Peyer's patch (tissue), 4 donors: Measurements from ENCODE around the gene MAP2K5. TPM values are rescaled to one million over a fixed set of nuclear protein-coding genes. Genes with fewer than 3 reads are reported as not detected.
A peak's percentile ranks its signal among the peaks of the same experiment; 100 is the strongest.

Source experiments
- DNase-seq, 3 donors: peaks; one replicate each; pipeline ENCODE4 v3.0.0-alpha.2; 2017 to 2019
- H3K27ac ChIP-seq, 4 donors: fragments of 200-600 bp; sonication (generic); one replicate each; pipeline ENCODE4 v1.5.1; 2016 to 2019
- H3K27me3 ChIP-seq, 2 donors: fragments of 200-600 bp; sonication (generic); one replicate each; pipeline ENCODE4 v1.5.1; 2019
- H3K36me3 ChIP-seq, 3 donors: fragments of 200-600 bp; sonication (generic); one replicate each; pipeline ENCODE4 v1.5.1; 2016 to 2019
- H3K4me1 ChIP-seq, 4 donors: fragments of 200-600 bp; sonication (generic); one replicate each; pipeline ENCODE4 v1.5.1; 2016 to 2019
- H3K4me3 ChIP-seq, 4 donors: fragments of 200-600 bp; sonication (generic); 1 replicate in 3 of 4; 2 replicates in 1 of 4; pipeline ENCODE4 v1.5.1; 2016 to 2019; ENCODE audit warnings: mild to moderate bottlenecking in 1 of 4
- H3K9me3 ChIP-seq, 4 donors: fragments of 200-600 bp; sonication (generic); one replicate each; pipeline ENCODE4 v1.5.1; 2016 to 2019; ENCODE audit warnings: mild to moderate bottlenecking in 1 of 4
- POLR2A ChIP-seq, 2 donors: fragments of 450-650 bp; IDR thresholded peaks; one replicate each; pipeline ENCODE4 v1.5.1; 2017; ENCODE audit warnings: antibody characterized with exemption in 2 of 2, mild to moderate bottlenecking in 2 of 2, moderate library complexity in 2 of 2
- total RNA-seq, 4 donors: library from RNA; depleted of rRNA; stranded (reverse); fragments of >200 nt; gene quantifications; one replicate each; pipeline ENCODE4 v1.1.0, GENCODE V29; 2016
- TF ChIP-seq, protein P1 (sequence below), 6 experiments: fragments of 450-650 bp in 4 of 6; fragments of 200-600 bp in 2 of 6; sonication (generic) in 1 of 6; IDR thresholded peaks; one replicate each; pipeline ENCODE4 v1.5.1; 2017 to 2019; ENCODE audit warnings: antibody characterized with exemption in 6 of 6, mild to moderate bottlenecking in 3 of 6, moderate library complexity in 1 of 6

The MAP2K5 gene
- total RNA-seq, 4 donors from 2014 or later = 14.0 to 50.3 (median 21.2) TPM

DNA sequence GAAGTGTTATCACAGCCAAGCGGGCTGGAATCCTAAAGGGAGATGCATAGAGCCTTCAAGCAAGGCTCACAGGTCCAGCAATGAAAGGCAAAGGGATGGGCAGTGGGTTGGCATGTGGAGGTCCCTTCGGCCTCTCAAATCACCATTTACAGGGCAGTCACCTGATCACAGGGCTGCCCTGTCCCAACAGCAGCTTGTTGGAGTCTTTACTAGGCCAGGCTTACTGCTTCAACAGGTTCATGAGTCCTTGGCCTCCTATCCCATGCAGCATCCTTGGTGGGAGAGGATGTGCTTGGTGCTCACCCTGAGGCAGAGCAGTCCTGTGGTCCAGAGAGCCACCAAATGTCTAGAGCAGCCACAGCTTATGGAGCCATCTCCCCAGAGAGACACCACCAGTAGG is 258.6 kb downstream of the MAP2K5 start:
- H3K4me1 ChIP-seq = no peaks in the 10 kb centered on the region
- H3K36me3 ChIP-seq = no peaks in the 10 kb centered on the region
- TF ChIP-seq POLR2A (IDR thresholded peaks at IDR 0.05) = no peak
- TF ChIP-seq, protein P1, sequence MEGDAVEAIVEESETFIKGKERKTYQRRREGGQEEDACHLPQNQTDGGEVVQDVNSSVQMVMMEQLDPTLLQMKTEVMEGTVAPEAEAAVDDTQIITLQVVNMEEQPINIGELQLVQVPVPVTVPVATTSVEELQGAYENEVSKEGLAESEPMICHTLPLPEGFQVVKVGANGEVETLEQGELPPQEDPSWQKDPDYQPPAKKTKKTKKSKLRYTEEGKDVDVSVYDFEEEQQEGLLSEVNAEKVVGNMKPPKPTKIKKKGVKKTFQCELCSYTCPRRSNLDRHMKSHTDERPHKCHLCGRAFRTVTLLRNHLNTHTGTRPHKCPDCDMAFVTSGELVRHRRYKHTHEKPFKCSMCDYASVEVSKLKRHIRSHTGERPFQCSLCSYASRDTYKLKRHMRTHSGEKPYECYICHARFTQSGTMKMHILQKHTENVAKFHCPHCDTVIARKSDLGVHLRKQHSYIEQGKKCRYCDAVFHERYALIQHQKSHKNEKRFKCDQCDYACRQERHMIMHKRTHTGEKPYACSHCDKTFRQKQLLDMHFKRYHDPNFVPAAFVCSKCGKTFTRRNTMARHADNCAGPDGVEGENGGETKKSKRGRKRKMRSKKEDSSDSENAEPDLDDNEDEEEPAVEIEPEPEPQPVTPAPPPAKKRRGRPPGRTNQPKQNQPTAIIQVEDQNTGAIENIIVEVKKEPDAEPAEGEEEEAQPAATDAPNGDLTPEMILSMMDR (IDR thresholded peaks at IDR 0.05) = no peak
- H3K4me3 ChIP-seq = no peak overlapping the region
- no peak overlapping the region for H3K27ac ChIP-seq
- H3K9me3 ChIP-seq = no peaks in the 10 kb centered on the region
- DNase-seq = no peak
- no peaks in the 10 kb centered on the region for H3K27me3 ChIP-seq

DNA sequence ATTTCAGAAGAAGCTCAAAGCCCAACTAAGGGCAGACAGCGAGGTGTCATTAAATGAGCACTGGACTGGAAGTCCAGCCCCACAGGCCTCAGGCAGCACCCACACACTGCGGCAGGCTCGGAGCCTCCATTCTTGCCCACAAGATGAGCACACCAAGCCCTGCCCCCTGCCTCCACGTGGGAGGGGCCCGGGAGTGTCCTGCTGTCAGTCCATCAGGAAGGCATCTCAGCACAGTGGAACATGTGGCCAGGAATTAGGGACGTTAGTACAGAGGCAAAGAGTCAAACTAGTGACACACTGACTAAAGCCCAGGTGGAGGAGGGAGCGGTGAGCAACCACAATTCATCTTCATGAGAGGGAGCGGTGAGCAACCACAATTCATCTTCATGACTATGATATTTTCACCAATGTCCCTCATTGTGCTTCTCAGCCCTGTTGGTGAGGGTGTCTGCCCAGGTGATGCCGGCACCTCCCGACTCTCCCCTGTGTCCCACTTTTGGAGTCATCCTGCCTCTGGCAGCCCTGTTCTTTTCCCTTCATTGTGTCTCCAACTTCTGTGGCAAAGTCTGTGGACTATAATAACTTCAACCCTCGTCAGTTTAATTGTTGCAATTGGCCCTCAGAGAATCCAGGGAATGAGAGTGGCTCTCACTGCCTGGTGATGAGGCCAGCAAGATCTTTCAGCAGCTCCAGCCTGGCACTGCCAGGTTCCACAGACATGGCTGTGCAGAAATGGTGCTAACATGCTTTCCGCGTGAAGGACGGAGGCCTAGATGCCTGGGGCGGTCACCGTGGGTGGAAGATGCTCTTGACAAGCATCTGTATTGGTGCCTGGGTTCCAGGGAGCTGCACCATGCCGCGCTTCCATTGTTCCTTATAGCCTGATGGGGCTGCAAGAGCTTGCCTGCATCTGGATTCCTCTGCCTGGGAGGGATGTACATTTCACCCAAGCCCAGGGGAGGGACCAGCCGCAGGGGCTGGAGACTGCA is 259.7 kb downstream of the MAP2K5 start:
- no peak overlapping the region for H3K27ac ChIP-seq
- no peaks in the 10 kb centered on the region for H3K9me3 ChIP-seq
- no peak overlapping the region for H3K4me3 ChIP-seq
- no peak for DNase-seq
- no peaks in the 10 kb centered on the region for H3K27me3 ChIP-seq
- TF ChIP-seq, protein P1 (IDR thresholded peaks at IDR 0.05) = no peak
- no peak for TF ChIP-seq POLR2A (IDR thresholded peaks at IDR 0.05)
- H3K4me1 ChIP-seq = no peaks in the 10 kb centered on the region
- H3K36me3 ChIP-seq = no peaks in the 10 kb centered on the region

DNA sequence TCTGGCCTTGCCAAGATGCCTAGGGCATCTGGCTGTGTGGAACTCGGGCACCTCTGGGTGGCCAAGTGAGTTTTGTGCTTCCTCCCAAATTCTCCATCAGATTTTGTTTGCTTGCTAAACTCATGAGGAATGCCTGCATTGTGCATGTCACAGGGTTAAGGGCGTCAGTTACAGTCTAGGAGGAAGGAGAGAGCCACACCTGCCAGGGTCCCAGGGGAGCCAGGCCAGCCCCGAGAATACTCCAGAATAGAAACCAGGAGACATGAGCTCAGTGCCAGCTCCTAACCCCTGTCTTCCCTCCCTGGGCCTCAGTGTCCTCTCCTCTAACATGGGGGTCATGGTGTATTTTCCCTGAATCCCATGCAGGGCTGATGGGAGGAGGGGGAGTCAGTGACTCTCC is 260.8 kb downstream of the MAP2K5 start:
- Histone ChIP-seq H3K9me3 (no peaks in the 10 kb centered on the region), H3K4me3 (no peak overlapping the region), H3K27ac (no peak overlapping the region), H3K36me3 (no peaks in the 10 kb centered on the region), H3K27me3 (no peaks in the 10 kb centered on the region), H3K4me1 (no peaks in the 10 kb centered on the region)
- no peak for TF ChIP-seq POLR2A (IDR thresholded peaks at IDR 0.05)
- TF ChIP-seq, protein P1 (IDR thresholded peaks at IDR 0.05) = no peak
- DNase-seq = no peak

DNA sequence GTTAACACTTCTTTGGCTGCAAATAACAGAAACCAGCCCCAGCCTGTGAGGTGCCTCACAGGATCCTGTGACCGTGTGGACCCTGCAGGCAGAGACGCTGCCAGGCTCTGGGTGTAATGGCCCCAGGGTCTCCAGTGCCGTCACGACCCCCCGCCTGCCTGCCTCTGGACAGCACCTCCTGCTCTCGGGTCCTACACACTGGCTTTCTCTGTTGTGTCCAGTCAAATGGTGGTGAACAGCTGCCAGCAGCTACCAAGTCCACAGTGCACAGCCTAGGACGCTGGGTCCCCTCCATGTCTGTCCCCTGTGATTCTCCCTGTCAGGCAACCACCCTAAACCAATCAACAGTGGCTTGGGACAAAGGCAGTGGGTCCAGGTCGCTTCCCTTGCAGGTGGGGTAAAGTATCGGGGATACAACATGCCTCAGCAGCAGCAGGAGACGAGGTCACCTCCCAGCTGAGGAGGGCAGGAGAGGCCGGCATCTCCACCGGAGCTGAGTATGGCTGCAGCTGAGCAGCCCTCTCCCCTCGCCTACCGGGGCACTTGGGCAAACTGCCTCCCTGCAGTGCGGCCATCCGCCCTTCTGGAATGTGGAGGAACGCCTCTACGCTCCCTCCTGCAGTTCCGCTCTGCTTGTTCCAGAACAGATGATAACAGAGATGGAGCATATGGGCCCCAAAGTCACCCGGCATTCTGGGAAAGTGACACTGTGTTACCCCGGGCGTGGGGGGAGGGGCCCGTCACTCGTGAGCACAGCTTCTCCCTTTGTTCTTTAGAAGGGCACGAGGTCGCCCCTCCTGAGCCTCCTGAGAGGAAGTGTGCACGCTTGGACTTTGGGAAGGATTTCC is 261.7 kb downstream of the MAP2K5 start:
- DNase-seq = no peak
- no peaks in the 10 kb centered on the region for H3K36me3 ChIP-seq
- H3K27me3 ChIP-seq = no peaks in the 10 kb centered on the region
- no peaks in the 10 kb centered on the region for H3K4me1 ChIP-seq
- H3K4me3 ChIP-seq = no peak overlapping the region
- H3K9me3 ChIP-seq = no peaks in the 10 kb centered on the region
- H3K27ac ChIP-seq = no peak overlapping the region
- TF ChIP-seq, protein P1 (IDR thresholded peaks at IDR 0.05) = no peak
- no peak for TF ChIP-seq POLR2A (IDR thresholded peaks at IDR 0.05)

DNA sequence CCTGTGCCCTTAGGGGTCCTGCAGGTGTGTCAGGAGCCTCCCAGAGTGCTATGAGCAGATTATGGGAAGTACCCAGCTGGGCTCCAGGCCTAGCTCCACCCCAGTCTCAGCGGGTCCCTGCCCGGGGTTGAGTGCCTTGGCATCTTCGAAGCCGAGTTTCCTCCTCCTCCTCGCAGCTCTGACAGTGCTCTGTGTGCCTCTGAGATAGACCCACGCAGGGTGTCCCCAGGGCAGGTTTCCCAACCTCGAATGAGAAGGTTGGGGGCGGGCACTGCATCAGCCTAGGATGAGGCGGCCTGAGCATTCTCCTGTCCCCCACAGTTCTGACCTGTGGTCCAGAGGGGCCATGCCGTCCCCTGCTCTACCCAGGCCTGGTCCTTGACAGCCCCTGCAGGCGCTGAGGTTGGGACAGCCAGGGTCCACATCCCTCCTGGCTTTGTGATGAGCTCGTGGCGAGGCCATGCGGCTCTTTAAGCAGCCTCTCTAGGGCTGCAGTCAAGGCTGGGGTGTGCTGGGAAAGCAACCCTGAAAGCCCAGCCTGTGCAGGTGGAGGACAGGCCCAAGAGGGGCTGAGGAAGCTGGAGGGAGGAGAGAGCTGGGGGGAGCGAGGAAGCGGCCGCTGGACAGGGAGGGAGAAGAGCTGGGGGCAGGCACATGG is 262.6 kb downstream of the MAP2K5 start:
- H3K27ac ChIP-seq = no peak overlapping the region
- H3K27me3 ChIP-seq = no peaks in the 10 kb centered on the region
- H3K4me1 ChIP-seq = no peaks in the 10 kb centered on the region
- no peaks in the 10 kb centered on the region for H3K36me3 ChIP-seq
- peak in 1 of 3 donors; percentile 36 for DNase-seq
- H3K4me3 ChIP-seq = no peak overlapping the region
- H3K9me3 ChIP-seq = no peaks in the 10 kb centered on the region
- TF ChIP-seq, protein P1 (IDR thresholded peaks at IDR 0.05) = no peak
- no peak for TF ChIP-seq POLR2A (IDR thresholded peaks at IDR 0.05)
